Activated CD4-positive, CD25-positive, alpha-beta regulatory T cell treated with anti-CD3 and anti-CD28 coated beads, Interleukin-2, amount 50 U/mL, for 16 hours (primary cell): ENCODE measurements around the gene PDLIM4.

Source experiments
- DNase-seq: peaks from one replicate; pipeline ENCODE4 v3.0.0-alpha.2; 2020; ENCODE audit warnings: low read depth, low spot score

Gene PDLIM4

DNA sequence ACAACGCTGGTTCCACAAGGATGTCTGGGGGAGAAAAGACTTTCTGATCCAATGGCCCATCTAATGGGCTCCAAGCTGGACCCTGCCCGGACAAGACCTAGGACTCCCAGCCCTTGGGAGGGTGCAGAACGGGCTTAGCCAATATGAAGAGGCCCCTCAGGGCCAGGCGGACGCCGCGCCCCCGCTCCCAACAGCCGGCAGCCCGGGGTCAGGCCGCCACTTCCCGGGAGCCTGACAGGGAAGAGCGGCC lies 30.3 kb upstream of the PDLIM4 start:
- no peak for DNase-seq

DNA sequence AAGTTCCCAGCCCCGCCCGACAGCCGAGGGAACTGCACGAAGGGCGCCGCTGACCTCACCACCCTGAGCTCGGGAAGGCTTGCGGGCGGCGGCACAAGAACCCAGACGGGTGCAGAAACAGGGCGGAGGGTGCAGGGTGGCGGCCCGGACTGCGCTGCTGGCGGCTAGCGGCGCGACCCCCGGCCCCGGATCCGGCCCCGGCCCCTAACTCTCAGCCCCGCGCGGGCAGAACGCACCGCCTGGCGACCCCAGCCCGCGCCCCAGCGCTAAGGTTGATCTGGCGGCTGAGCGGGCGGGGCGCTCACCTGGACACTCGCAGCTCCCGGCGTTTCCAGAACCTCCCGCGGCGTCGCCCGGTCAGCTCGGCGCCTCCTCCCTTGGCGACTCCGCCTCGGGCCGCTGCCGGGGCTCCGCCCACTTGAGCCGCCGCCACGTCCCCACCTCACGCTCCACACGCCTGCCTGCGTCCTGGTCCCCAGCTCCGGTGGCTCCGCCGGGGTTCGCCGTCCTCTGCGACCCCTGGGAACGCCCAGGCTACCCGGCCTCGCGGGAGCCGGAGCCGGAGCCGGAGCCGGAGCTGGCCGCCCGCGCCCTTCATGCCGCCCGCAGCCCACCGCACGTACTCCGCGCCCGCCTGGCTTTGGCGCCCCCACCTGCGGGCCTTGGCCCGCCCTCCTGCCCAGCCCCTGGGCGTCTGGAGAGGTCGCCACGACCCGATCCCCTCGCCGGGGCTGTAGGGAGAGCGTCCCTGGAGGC lies 29.8 kb upstream of the PDLIM4 start, which contains the start of gene P4HA2:
Gene P4HA2, minus strand, starts transcription at position 369 of the 756 bp plus-strand sequence. CDS start 9,227 bp downstream, outside the sequence.
- DNase-seq: no peak

DNA sequence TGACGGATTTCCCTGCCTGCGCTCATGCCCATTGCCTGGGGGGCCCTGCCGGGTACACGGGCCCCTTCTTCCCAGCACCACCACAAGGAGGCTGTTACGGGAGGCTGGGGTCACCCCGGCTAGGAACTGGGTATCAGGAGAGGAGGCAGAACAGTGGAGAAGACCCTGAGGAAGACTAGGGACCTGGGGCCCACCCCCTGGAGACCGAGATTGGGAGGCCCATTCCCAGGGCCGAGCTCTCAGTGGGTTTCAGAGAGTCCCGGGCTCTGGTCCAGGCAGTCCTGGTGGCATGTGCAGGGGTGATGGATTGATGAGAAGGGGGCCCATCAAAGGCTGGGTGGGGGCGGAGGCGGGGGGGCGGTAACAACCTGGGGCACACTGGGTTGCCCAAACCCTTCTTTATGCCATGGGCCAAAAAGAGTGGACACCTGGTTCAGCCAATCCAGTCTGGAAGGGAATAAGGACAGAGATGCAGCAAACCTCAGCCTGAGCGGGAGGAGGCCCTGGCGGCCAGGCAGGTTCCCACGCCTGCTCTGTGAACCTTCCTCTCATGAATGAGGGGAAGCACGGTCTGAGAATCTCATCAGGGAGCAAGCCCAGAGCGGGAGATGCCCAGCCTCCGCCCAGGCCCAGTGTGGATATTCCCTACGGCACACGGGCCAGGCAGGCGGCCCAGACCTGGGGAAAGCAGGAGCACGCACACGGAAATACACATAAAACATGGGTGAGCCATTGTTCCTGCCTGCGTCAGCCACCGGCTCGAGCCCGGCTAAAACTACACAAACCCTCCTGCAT lies 29.1 kb upstream of the PDLIM4 start:
- DNase-seq: no peak

DNA sequence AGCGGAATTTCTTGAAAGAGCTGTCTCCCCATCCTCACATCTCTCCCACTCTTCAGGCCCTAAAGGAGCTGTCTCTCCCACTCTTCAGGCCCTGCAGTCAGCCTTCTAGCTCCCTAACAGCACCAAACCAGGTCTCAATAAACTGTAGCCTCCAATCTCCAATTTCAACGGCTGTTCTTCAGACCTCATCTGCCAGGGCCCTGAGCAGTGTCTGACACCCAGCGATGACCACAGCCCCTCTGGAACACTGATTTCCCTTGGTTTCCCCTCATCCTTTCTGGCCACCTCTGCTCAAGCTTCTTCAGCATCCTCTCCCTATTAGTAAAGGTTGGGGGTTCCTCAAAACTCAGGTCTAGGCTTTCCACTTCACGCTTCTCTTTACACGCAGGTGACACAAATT lies 28.3 kb upstream of the PDLIM4 start:
- no peak for DNase-seq

DNA sequence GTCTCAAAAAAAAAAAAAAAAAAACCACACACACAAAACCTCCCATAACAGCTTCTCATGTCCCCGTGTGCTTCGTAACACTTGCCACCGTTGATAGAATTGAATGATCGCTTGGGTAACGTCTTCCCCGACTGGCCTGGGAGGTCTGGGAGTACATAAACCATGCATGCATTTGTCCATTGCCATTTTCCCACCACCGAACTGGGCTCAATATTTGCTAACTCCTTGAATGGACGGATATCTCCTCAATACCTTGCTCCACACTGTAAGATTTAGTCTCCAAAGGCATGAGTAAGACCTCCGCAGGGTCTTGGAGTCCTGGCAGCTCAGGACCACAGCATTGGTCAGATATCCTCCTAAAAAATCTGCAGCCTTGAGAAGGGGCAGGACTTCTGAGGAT lies 26.6 kb upstream of the PDLIM4 start:
- DNase-seq: no peak

DNA sequence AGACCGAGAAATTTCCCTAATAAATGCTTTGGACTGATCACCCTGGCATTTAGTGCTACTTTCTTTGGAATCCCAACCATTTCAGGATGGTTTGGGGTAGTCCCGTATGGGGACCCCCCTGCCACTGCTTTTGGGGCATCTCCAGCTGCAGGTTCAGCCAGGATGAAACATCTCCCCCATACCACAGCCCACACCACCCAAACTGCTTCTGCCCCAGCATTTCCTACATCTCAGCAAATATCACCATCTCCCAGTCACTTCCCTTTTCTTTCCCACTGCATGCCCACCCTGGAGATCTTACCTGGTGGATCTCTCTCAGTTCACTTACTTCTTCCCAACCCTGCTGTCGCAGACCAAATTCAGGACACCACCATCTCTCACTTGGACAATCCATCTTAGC lies 25.0 kb upstream of the PDLIM4 start:
- no peak for DNase-seq

DNA sequence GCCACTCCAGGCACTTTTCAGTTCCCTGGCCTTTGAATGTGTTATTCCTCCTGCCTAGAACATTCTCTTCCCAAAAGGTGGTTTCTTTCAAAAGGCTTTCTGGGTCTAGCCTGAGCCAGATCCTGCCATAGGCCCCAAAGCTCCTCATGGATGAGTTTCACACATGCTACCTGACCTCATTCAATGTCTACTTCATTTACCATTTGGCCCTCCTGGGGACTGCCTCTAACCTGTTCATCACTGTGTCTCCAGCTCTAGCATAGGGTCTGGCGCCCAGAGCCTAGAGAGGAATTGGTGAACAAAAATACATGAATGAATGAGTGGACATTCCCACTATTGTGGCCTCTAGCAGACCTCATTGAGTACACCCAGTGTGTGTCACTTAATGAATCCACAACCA lies 24.4 kb upstream of the PDLIM4 start:
- DNase-seq: no peak

DNA sequence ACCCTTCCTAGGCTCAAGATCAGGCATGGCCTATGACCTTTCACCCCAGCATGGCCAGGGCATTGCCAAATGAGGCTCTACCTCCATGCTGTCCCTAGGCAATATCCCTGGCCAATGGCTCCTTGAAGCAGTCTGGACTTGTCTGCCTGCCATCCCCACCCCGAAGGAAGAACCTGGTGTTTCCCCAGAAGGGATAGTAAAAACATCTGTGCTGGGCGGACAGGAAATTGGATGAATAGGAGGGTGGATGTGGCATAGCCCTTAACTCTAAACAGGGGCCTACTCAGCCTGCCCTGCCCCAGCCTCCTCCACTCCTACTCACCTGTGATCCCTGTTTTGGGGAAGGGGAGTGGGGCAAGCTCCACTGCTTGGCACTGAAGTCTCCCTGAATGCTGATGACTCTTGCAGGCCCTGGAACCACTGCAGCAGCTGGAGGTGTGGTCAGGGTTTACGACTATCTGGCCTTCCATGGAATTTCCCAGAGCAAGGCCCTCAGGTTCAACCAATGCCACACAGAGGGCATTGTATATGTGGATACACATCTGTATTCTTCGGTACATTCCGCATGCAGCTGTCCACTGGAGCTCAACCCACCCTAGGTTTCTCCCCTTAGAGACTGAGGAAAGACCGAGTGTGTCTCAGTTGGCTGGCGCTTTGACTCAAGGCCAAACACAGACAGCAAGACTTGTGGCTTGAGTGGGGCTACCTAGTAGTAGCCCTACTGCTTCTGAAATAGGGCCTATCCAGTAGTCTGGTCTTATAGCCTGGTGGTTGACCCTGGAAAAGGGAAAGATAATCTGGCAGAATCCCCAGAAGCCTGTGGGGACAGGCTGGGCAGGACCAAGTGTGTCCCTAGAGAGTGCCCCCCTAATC lies 23.4 kb upstream of the PDLIM4 start:
- no peak for DNase-seq

DNA sequence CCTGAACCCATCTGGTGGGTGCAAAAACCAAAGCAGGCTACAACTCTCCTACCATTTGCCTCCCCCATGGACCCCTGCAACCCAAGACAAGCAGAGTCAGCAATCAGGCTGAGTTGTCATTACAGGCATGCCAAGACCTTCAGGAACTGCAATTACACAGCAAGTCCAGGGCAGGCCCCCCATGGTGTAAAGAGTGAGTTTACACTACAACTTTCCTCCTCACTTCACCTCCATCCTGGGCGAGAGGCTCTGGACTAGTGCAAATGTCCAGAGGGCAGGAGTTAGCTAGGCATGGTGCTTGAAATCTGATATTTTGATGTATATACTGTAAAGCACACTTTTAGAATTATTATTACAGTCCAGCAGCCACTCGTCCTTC lies 22.8 kb upstream of the PDLIM4 start:
- DNase-seq: no peak

DNA sequence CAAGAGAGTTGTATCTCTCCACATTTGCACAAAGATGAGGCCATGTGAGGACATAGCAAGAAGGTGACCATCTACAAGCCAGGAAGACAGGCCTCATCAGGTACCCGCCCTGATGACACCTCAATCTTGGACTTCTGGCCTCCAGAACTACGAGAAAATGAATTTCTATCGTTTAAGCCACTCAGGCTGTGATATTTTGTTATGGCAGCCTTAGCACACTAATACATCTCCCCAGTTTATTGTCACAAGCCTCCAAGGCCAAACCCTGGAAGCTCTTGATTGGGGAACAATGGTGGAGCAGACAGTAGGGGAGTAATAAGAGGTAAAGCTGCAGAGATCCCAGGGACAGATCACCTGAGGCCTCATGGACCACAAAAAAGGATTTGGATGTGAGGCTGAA lies 22.2 kb upstream of the PDLIM4 start:
- DNase-seq: no peak

DNA sequence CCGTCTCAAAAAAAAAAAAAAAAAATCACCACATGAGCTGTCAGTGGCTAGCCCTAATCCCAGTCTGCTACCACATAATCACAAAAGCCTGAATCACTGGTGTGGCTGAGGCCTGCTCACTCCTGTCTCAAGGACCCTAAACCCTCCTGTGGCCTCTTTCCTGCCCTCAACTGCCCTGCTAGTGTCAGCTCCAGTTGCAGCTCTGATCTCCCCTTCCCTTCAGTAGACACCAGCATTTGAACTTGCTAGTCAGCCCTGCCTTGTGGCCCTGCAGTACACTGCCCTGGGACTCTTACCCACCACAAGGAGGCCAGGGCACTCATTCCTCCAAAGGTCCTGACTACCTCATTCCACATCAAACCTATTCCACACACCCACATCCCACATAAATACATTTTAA lies 20.4 kb upstream of the PDLIM4 start:
- no peak for DNase-seq

DNA sequence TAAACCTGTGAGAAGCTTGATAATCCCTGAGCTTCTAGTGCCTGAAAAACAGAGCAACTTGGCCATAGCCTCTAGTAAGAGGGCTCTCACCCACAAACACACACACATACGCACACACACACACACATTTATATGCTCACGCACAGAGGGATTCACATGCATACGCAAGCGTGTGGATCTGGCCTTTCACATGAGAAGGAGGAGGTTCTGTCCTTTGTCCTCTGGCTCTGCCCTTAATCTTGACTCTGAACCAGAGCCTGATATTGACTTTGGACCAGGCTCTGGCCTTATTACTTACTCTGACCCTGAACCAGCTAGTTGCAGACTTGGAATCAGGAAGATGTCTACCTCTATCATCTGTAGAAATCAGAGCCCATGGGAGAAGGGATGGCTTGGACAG lies 19.8 kb upstream of the PDLIM4 start:
- DNase-seq: no peak

DNA sequence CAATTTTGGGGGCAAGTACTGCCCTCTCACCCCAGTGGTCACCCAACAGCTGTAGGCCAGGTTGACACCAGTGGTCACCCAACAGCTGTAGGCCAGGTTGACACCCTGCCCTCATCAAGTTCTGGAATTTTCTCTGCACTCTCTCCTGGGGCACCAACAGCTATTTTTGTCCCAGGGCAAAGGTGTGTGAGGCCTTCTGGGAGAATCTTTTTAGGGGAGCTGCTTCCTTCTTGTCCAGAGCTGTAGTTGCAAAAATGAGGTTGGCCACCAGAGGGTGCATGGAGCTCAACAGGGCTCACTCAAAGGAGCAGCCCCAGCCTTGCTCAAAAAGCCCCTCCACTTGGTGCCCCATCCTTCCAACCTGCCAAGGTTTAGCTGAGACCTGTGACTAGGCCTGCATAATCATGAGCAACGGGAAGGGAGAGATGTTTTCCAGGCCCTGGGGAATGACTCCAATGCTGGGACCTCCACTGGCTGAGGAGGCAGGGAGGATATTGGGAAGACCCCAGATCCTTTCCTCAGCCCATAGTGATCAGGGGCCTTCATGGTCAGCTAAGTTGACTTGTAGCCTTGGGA lies 19.2 kb upstream of the PDLIM4 start:
- peak; percentile 38 for DNase-seq

DNA sequence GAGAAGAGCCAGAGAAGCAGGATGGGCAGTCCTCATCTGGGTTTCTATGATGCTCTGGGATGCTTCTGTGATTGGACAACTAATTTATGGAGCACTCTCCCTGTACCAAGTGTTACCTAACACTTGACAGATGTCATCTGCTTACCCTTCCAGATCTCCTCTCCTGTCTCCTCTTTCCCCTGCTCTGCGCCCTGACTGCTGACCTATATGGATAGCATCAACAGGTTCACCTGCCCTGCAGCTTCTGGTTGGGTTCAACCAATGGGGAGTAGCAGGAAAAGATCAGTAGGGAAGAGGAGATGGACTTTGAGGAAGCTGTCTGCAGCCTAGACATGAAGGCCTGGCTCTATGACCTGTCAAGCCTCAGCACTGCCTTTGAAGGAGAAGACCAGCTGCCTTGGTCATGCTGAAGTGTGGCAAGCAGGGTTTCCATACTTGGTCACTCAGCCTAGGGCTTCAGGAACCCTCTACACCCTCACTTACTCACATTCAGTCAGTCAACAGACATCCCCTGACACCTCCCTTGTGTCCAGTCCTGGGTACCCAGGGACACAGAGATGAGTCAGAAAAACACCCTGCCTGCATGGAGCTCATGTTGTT lies 18.5 kb upstream of the PDLIM4 start:
- DNase-seq: no peak

DNA sequence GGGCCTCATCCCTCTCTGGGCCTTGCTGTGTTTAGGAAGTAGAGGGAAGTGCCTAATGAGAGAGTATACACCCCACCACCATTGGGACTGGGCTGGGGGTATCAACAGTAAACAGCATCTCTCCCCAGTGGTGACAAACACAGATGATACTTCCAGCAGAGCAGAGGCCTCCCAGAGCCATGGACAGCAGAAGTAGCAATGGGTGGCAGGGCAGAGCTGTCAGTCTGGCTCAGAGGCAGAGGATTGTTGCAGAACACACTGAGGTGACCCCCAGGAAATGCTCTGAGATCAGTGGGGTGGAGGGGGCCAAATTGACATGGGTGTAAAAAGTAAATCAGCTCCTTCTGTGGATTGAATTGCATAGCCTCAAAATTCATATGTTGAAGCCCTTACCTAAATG lies 17.7 kb upstream of the PDLIM4 start:
- DNase-seq: no peak

DNA sequence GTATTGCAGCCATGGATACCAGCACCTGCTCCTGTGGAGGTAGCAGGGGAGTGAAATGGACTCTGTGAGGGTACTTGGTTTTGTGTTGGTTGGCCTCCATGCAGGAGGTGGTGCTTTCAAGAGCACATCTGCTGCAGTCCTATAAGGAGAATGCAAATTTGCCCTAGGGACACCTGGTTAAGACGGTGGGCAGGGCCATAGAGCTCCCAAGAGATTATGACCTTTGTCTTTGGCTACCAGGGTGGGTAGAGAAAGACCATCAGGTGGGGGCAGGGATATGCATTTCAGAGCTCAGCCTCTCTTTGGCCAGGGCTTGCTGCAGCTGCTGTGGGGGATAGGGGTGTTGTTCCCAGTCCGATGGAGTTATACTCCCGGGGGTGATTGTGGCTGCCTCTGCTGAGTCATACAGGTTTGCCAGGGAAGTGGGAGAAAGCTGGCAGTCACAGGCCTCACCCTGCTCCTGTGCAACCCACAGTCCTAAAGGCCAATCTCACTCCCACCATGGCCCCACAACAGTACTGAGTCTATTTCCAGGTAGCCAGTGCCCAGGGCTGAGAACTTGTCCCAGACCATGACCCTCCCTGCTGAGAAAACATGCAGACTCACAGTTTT lies 14.0 kb upstream of the PDLIM4 start:
- DNase-seq: no peak

DNA sequence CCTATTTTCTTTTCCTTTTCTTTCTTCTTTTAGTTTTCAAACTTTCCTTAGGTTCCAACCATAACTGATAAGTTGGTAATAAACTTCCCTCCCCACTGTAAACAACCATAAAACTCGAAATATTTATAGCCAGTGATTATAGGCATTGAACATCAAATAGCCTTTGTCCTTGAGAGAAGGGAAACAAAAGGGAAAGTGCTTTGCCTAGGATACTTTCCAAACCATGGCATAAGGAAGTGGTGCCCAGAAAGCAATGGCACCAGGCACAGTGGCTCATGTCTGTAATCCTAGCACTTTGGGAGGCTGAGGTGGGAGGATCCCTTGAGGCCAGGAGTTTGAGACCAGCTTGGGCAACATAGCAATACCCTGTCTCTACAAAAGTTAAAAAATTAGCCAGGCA lies 11.9 kb upstream of the PDLIM4 start:
- no peak for DNase-seq

DNA sequence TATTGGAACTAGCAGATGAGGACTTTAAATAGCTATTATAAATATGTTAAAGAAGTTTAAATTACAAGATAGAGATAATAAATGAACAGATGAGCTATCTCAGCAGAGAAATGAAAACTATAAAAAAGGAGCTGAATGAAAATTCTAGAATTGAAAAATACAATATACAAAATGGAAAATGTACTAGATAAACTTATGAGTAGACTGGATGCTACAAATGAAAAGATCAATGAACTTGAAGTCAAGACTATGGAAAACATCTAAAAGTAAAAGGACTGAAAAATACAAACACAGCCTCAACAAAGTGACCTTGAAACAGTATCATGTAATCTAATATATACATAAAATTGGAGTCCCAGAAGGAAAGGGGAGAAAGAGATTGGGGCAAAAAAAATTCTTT lies 10.7 kb upstream of the PDLIM4 start:
- no peak for DNase-seq

DNA sequence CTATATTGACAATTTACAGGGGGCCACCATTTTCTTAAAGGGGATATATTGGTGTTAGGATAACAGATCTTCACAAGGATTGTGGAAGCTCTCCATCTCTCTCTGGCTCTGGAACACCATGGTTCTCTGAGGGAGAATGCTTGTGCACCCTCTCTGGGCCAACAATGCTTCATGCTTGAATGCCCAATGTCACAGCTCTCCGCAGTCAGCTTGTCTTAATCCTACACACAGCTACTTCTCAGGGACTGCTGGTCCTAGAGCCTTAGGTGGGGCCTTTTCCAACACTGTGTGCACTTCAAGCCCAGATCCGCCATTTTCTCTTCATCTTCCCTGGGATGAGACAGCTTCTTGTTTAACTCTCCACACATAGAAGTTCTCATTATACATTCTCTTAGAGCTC lies 6.9 kb upstream of the PDLIM4 start:
- no peak for DNase-seq

DNA sequence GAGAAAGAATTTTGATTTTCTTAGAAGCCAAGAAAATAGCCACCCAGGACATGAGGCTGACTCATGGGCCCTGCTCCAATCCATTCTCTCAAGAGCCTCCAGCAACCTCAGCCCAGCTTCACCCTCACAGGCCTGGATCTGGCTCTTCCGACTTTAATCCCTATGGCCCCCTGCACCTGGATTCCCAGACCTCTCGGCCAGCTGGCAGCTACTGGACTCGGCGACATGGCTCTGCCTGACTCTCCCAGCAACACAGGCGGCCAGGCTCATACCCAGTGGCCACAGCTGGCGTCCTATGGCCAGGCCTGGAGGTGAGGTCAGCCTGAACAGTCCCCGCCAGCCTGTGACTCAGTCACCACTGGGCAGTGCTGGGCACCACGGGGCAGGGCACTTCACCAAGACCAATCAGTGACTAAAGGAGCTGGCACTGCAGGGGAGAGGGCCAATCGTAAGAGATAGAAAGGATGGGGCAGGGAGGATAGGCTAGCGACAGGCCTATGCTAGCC lies 6.2 kb upstream of the PDLIM4 start:
- DNase-seq: no peak

DNA sequence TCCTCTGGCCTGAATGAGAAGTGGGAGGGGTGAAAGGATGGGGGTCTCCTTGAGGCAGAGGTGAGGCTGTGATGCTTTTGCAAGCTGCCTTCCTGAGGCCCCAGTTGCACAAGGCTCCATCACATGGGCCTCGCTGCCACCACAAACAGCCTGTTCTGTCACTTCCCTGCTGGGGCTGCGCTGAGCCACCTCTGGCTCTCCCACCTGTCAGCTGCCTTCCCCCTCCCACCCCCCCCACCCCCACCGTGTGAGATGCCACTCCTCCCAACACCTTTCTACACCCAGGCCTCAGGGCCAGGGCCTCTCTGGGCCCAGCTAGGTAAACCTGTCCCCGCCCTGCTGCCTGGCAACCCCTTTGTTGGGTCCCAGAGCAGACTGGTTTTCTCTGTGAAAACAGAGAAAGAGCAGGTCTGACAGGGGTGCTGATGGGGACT lies 4.5 kb upstream of the PDLIM4 start:
- no peak for DNase-seq
